K562 (cell line): ENCODE data around the gene LRCH1. TPM values are rescaled to one million over a fixed set of nuclear protein-coding genes. Genes with fewer than 3 reads are reported as not detected.

ENCODE experiments used
- ARID4B ChIP-seq: sonication (generic); formaldehyde crosslinking; IDR thresholded peaks from 2 replicates; pipeline ENCODE4 v1.8.0; 2022; ENCODE audit warnings: mild to moderate bottlenecking, missing genetic modification reagents
- CBX1 ChIP-seq: sonication (generic); IDR thresholded peaks from 2 replicates; pipeline ENCODE4 v1.6.1; 2016; ENCODE audit warnings: antibody characterized with exemption, low read depth, mild to moderate bottlenecking
- CTBP1 ChIP-seq: fragments of 450-650 bp; IDR thresholded peaks from 2 replicates; pipeline ENCODE4 v1.6.1; 2016; ENCODE audit warnings: borderline replicate concordance
- ETV1 ChIP-seq: fragments of 450-650 bp; conservative IDR thresholded peaks from 2 replicates; pipeline ENCODE4 v1.6.1; 2016; ENCODE audit warnings: missing genetic modification characterization, control low read depth, low read depth, missing compliant biosample characterization
- HINFP ChIP-seq: fragments of 450-650 bp; conservative IDR thresholded peaks from 2 replicates; pipeline ENCODE4 v1.6.1; 2016; ENCODE audit warnings: missing genetic modification characterization, low read depth, mild to moderate bottlenecking, control low read depth, missing compliant biosample characterization
- HMBOX1 ChIP-seq: sonication (generic); IDR thresholded peaks from 2 replicates; pipeline ENCODE4 v1.6.1; 2016
- IFI16 ChIP-seq: fragments of 250-450 bp; sonication (Bioruptor Pico); IDR thresholded peaks from 2 replicates; pipeline ENCODE4 v2.1.2; 2022; ENCODE audit warnings: mild to moderate bottlenecking, inconsistent platforms
- KAT7 ChIP-seq: sonication (generic); formaldehyde crosslinking; IDR thresholded peaks from 2 replicates; pipeline ENCODE4 v1.8.0; 2022; ENCODE audit warnings: missing genetic modification reagents, mild to moderate bottlenecking, borderline replicate concordance
- MAX ChIP-seq: sonication (generic); formaldehyde crosslinking; IDR thresholded peaks from 2 replicates; pipeline ENCODE4 v1.9.0; 2022; ENCODE audit warnings: mild to moderate bottlenecking, missing genetic modification reagents
- NBN ChIP-seq: fragments of 450-650 bp; IDR thresholded peaks from 2 replicates; pipeline ENCODE4 v1.6.1; 2016; ENCODE audit warnings: low read depth, mild to moderate bottlenecking
- NFYB ChIP-seq: IDR thresholded peaks from 2 replicates; pipeline ENCODE4 v1.6.1; 2011; ENCODE audit warnings: mild to moderate bottlenecking, moderate library complexity; ENCODE audit not compliant: insufficient read length; ENCODE audit errors: extremely low read depth
- PHB ChIP-seq: fragments of 250-450 bp; sonication (Bioruptor Pico); IDR thresholded peaks from 2 replicates; pipeline ENCODE4 v1.5.0; 2021
- RNF2 ChIP-seq: sonication (generic); IDR thresholded peaks from 2 replicates; pipeline ENCODE4 v1.6.1; 2016
- SIN3A ChIP-seq, 2 experiments: fragments of 150-350 bp in 1 of 2; IDR thresholded peaks; 2 replicates each; pipeline ENCODE4 v1.6.1; 2011 to 2016; ENCODE audit warnings: borderline replicate concordance in 2 of 2, low read depth in 2 of 2, low read length in 2 of 2, mild to moderate bottlenecking in 2 of 2, moderate library complexity in 2 of 2; ENCODE audit not compliant: control insufficient read depth in 1 of 2
- STAT5A ChIP-seq: IDR thresholded peaks from 2 replicates; pipeline ENCODE4 v1.6.1; 2012; ENCODE audit warnings: low read length, inconsistent platforms, borderline replicate concordance
- TBL1XR1 ChIP-seq, 2 experiments: IDR thresholded peaks; 2 replicates each; pipeline ENCODE4 v1.6.1; 2012; ENCODE audit warnings: improper control_type of control experiment in 2 of 2, low read length in 2 of 2, mild to moderate bottlenecking in 1 of 2
- VEZF1 ChIP-seq: fragments of 200-800 bp; sonication (Bioruptor generic); IDR thresholded peaks from 2 replicates; pipeline ENCODE4 v1.6.1; 2017; ENCODE audit warnings: missing genetic modification characterization, missing compliant biosample characterization
- ZNF311 ChIP-seq: fragments of 250-450 bp; sonication (Bioruptor Pico); IDR thresholded peaks from 2 replicates; pipeline ENCODE4 v1.4.0; 2020; ENCODE audit warnings: mild to moderate bottlenecking, moderate library complexity
- polyA plus RNA-seq, 8 experiments: library from polyadenylated mRNA; depleted of rRNA in 4 of 8; stranded (reverse) in 5 of 8; unstranded in 3 of 8; fragments of >200 nt; fragmentation: Nextera tagmentation in 2 of 8; fragmentation: Illumina TruSeq in 1 of 8; extraction: Ambion mirVana in 2 of 8; extraction: Trizol in 1 of 8; gene quantifications; 2 replicates each; pipeline versions ENCODE4 v1.2.1 to v1.2.3, GENCODE V29; 2011 to 2014; ENCODE audit warnings: inconsistent platforms in 1 of 8, missing spikeins in 1 of 8
- total RNA-seq, 7 experiments: library from RNA; depleted of rRNA in 6 of 7; stranded (reverse); fragments of >200 nt in 6 of 7; fragmentation: Illumina TruSeq in 2 of 7; extraction: Trizol in 2 of 7; gene quantifications; 2 replicates each; pipeline versions ENCODE4 v1.2.1 to v1.2.3, GENCODE V29; 2011 to 2021; ENCODE audit warnings: low replicate concordance in 1 of 7

The LRCH1 gene
- total and polyA plus RNA-seq, 9 of the 15 experiments (the other 6 are each of a cell fraction or from before 2014, with no cell fraction given): 1.1 to 6.8 (median 3.7) TPM

GRCh38 chr13:46796515-46797474, 243.8 kb downstream of the LRCH1 start, which contains the start of gene ESD (continued):
- TF ChIP-seq HINFP (peak; percentile 90), NFYB (no peak), ETV1 (tag) (peak; percentile 35; the same call in 1 of the 2 replicates), SIN3A (IDR thresholded peaks at IDR 0.05; ENCODE audit: borderline replicate concordance in 2 of 2, control insufficient read depth in 1 of 2, low read depth in 2 of 2, low read length in 2 of 2) (no peak), RNF2 (peak; percentile 70), ARID4B (CRISPR knock-in tag) (peak; percentile 43; the same call in 1 of the 2 replicates), PHB (CRISPR knock-in tag) (no peak), TBL1XR1 (IDR thresholded peaks at IDR 0.05; ENCODE audit: low read length in 2 of 2) (no peak), IFI16 (no peak), HMBOX1 (peak; percentile 69), CTBP1 (peak; percentile 43; the same call in 1 of the 2 replicates), NBN (no peak), ZNF311 (CRISPR knock-in tag) (no peak), MAX (CRISPR knock-in tag) (peak; percentile 88), STAT5A (no peak), CBX1 (0 out of 2 replicates have a peak, but pooled peaks have one; percentile 65), KAT7 (CRISPR knock-in tag) (0 out of 2 replicates have a peak, but pooled peaks have one; percentile 64), VEZF1 (CRISPR knock-in tag) (peak; percentile 82)
